ENCODE measurements around the gene SLC16A8. TPM values are rescaled to one million over a fixed set of nuclear protein-coding genes. Genes with fewer than 3 reads are reported as not detected.

The SLC16A8 gene
- total RNA-seq, 2 donors from 2014 or later, result 0.28 TPM; not detected in 1

- no peak for TF ChIP-seq CTCF (IDR thresholded peaks at IDR 0.05)
- Histone ChIP-seq H3K27me3 (no peaks in the 10 kb centered on the region), H3K4me1 (peaks cover 0 to 5% of the 10 kb centered on the region in 2 donors), H3K27ac (no peak overlapping the region), H3K4me3 (no peak overlapping the region), H3K9me3 (no peaks in the 10 kb centered on the region), H3K36me3 (no peaks in the 10 kb centered on the region)
- DNase-seq (ENCODE audit: low spot score), result no peak
Measured at GRCh38 chr22:38028344-38029130, 55.4 kb downstream of the SLC16A8 start.

Other genes with a start within 250 kb of the SLC16A8 start
- 10 to 100 TPM; 17.8 to 18.5 TPM for gene ANKRD54, start 239.8 kb downstream of the SLC16A8 start, total RNA-seq
- gene EIF3L, start 234.8 kb downstream of the SLC16A8 start, total RNA-seq, result 100 to 1,000 TPM; 193 to 284 TPM
- gene MICALL1, start 177.9 kb downstream of the SLC16A8 start, total RNA-seq, result 10 to 100 TPM; 16.9 TPM
- under 1 TPM in 1 of 2 donors, not detected in 1; 0.39 TPM for gene C22orf23, start 130.6 kb downstream of the SLC16A8 start, total RNA-seq
- gene POLR2F, start 130.5 kb downstream of the SLC16A8 start, total RNA-seq, result 10 to 100 TPM; 53.2 to 62.1 TPM
- 1 to 10 TPM; 1.5 to 7.0 TPM for gene SOX10, start 99.6 kb downstream of the SLC16A8 start, total RNA-seq
- gene PICK1, start 26.8 kb downstream of the SLC16A8 start, total RNA-seq, result 10 to 100 TPM; 33.1 to 36.0 TPM
- gene BAIAP2L2, start 26.5 kb upstream of the SLC16A8 start, total RNA-seq, result under 1 TPM in 1 of 2 donors, not detected in 1; 0.63 TPM
- 10 to 100 TPM in 1 of 2 donors, 1 to 10 TPM in 1; 9.0 to 15.6 TPM for gene PLA2G6, start 97.6 kb upstream of the SLC16A8 start, total RNA-seq
- 10 to 100 TPM; 24.8 to 43.5 TPM for gene MAFF, start 117.8 kb upstream of the SLC16A8 start, total RNA-seq
- gene TMEM184B, start 188.8 kb upstream of the SLC16A8 start, total RNA-seq, result 10 to 100 TPM; 51.2 to 76.1 TPM
- gene CSNK1E, start 233.2 kb upstream of the SLC16A8 start, total RNA-seq, result 10 to 100 TPM; 41.8 to 78.8 TPM

Data from right atrium auricular region (tissue), 2 donors.